Ishikawa (cell line): ENCODE measurements around the gene GPER1.

Source experiments
- CEBPB ChIP-seq: IDR thresholded peaks from 2 replicates; pipeline ENCODE4 v1.6.1; 2012
- CREB1 ChIP-seq: IDR thresholded peaks from 2 replicates; pipeline ENCODE4 v1.6.1; 2012; ENCODE audit warnings: low read depth
- EGR1 ChIP-seq: IDR thresholded peaks from 2 replicates; pipeline ENCODE4 v1.6.1; 2012
- EP300 ChIP-seq: IDR thresholded peaks from 2 replicates; pipeline ENCODE4 v1.6.1; 2012; ENCODE audit warnings: borderline replicate concordance
- FOXM1 ChIP-seq: IDR thresholded peaks from 2 replicates; pipeline ENCODE4 v1.6.1; 2012; ENCODE audit warnings: low read depth, borderline replicate concordance
- NFIC ChIP-seq: IDR thresholded peaks from 2 replicates; pipeline ENCODE4 v1.6.1; 2012
- RAD21 ChIP-seq: IDR thresholded peaks from 2 replicates; pipeline ENCODE4 v1.6.1; 2012; ENCODE audit warnings: low read depth
- REST ChIP-seq: IDR thresholded peaks from 2 replicates; pipeline ENCODE4 v1.6.1; 2012; ENCODE audit warnings: low read depth, mild to moderate bottlenecking
- TAF1 ChIP-seq: IDR thresholded peaks from 2 replicates; pipeline ENCODE4 v1.6.1; 2012; ENCODE audit warnings: low read depth, mild to moderate bottlenecking
- TEAD4 ChIP-seq: IDR thresholded peaks from 2 replicates; pipeline ENCODE4 v1.6.1; 2012
- TF ChIP-seq, protein P1 (sequence below): IDR thresholded peaks from 2 replicates; pipeline ENCODE4 v1.6.1; 2012
- TF ChIP-seq, protein P2 (sequence below): IDR thresholded peaks from 2 replicates; pipeline ENCODE4 v1.6.1; 2012

- TF ChIP-seq, protein P1, sequence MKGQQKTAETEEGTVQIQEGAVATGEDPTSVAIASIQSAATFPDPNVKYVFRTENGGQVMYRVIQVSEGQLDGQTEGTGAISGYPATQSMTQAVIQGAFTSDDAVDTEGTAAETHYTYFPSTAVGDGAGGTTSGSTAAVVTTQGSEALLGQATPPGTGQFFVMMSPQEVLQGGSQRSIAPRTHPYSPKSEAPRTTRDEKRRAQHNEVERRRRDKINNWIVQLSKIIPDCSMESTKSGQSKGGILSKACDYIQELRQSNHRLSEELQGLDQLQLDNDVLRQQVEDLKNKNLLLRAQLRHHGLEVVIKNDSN, result no peak
- TF ChIP-seq NFIC, result no peak
- no peak for TF ChIP-seq EGR1
- no peak for TF ChIP-seq TAF1
- no peak for TF ChIP-seq CREB1
- TF ChIP-seq, protein P2, sequence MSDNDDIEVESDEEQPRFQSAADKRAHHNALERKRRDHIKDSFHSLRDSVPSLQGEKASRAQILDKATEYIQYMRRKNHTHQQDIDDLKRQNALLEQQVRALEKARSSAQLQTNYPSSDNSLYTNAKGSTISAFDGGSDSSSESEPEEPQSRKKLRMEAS, result no peak
- no peak for TF ChIP-seq REST
- TF ChIP-seq RAD21, result no peak
- no peak for TF ChIP-seq EP300
- no peak for TF ChIP-seq FOXM1
- TF ChIP-seq CEBPB, result no peak
- no peak for TF ChIP-seq TEAD4
Measured at GRCh38 chr7:1050254-1050906, 37.5 kb upstream of the GPER1 start.
